ENCODE measurements around the gene OXCT1. TPM values are rescaled to one million over a fixed set of nuclear protein-coding genes. Genes with fewer than 3 reads are reported as not detected.
"Not testable (repeated sequence)": the region's sequence is repeated elsewhere in the genome, so short reads cannot be mapped to it uniquely, and the experiment has no call there.

Gene OXCT1
- total and polyA plus RNA-seq, 12 donors, result 3.3 to 31.9 (median 11.9) TPM

DNA sequence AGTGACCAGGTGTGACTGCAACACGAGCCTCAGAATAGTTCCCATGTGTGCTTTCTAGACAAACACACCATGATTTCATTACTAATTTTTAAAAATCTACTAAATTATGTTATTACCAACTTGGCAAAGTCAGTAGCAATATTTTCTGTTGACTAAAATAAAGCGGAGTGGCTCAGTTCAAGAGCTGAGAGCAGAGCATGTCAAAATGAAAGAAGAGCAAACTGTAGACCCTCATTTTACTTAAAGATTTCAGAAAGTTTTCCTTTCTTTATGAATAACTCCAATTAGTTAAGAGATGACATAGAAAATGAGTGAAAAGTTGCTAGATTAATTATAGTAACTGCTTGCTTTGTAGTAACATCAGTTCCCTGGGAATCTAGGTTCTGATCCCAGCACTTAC lies 17.9 kb downstream of the OXCT1 start:
- TF ChIP-seq POLR2A (IDR thresholded peaks at IDR 0.05), result no peak
- TF ChIP-seq, protein P1, sequence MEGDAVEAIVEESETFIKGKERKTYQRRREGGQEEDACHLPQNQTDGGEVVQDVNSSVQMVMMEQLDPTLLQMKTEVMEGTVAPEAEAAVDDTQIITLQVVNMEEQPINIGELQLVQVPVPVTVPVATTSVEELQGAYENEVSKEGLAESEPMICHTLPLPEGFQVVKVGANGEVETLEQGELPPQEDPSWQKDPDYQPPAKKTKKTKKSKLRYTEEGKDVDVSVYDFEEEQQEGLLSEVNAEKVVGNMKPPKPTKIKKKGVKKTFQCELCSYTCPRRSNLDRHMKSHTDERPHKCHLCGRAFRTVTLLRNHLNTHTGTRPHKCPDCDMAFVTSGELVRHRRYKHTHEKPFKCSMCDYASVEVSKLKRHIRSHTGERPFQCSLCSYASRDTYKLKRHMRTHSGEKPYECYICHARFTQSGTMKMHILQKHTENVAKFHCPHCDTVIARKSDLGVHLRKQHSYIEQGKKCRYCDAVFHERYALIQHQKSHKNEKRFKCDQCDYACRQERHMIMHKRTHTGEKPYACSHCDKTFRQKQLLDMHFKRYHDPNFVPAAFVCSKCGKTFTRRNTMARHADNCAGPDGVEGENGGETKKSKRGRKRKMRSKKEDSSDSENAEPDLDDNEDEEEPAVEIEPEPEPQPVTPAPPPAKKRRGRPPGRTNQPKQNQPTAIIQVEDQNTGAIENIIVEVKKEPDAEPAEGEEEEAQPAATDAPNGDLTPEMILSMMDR (IDR thresholded peaks at IDR 0.05), result no peak
- intact Hi-C loops (cut with DNase I), result loop anchor here in 1 of 2 donors (10.0 kb wide), 1 partner anchor 203 kb away; no protein-coding TSS in a partner anchor
- no peak overlapping the region for H3K4me3 ChIP-seq
- H3K36me3 ChIP-seq (replicated peaks in 1 of 2), result peaks cover 0 to 19% of the 10 kb centered on the region in 2 donors
- no peak for DNase-seq
- no peak overlapping the region for H3K27ac ChIP-seq
- 96 to 100% (median 98%) methylated on average over 2 of the region's 2 CpGs for WGBS, 4 donors
- no peaks in the 10 kb centered on the region for H3K27me3 ChIP-seq
- H3K9me3 ChIP-seq (replicated peaks in 1 of 3), result no peaks in the 10 kb centered on the region
- no peaks in the 10 kb centered on the region for H3K4me1 ChIP-seq (replicated peaks in 1 of 2)

DNA sequence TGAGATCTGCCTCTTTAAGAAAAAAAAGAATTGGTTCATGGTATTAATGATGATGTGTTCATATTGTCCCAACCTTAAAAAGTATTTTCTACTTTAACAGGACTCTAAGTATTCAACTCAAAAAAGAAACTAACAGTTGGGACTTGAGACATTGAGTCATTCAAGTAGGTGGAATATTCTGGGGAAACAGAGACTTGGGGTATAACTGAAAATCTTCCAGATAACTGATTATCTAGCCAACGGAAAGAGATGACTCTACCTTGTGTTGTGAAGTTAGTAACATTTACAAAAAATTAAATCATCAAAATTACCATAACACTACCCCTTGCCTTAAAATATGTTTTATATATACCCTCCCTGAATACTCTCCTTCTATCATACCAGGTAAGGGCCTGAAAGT lies 19.1 kb downstream of the OXCT1 start:
- TF ChIP-seq, protein P1 (IDR thresholded peaks at IDR 0.05), result no peak
- TF ChIP-seq POLR2A (IDR thresholded peaks at IDR 0.05), result no peak
- WGBS, 4 donors, result 40 to 88% (median 54%) methylated on average over 1 of the region's 1 CpG
- Histone ChIP-seq H3K36me3 (replicated peaks in 1 of 2) (peaks cover 0 to 19% of the 10 kb centered on the region in 2 donors), H3K9me3 (replicated peaks in 1 of 3) (no peaks in the 10 kb centered on the region), H3K4me1 (replicated peaks in 1 of 2) (no peaks in the 10 kb centered on the region), H3K27me3 (no peaks in the 10 kb centered on the region), H3K4me3 (no peak overlapping the region), H3K27ac (no peak overlapping the region)
- no peak for DNase-seq
- intact Hi-C loops (cut with DNase I), result loop anchor here in 1 of 2 donors (10.0 kb wide), 1 partner anchor 204 kb away; no protein-coding TSS in a partner anchor

DNA sequence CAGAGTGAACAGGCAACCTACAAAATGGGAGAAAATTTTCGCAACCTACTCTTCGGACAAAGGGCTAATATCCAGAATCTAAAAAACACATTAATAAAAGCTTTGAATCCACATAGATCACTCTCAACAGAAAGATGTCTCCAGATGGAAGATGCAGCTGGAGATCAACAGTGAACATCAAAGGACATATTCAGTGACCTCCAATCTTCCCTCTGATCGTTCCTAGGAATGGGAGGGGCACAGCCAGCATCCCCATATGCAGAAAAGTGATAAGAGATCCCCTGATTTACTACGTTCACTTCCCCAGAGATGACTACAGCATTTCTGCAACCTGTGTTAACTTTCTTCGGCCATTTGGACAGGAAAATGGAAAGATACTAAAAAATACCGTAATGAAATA lies 21.2 kb downstream of the OXCT1 start:
- intact Hi-C loops (cut with DNase I), result no loop called here
- Histone ChIP-seq H3K27ac (no peak overlapping the region), H3K4me1 (replicated peaks in 1 of 2) (no peaks in the 10 kb centered on the region), H3K9me3 (replicated peaks in 1 of 3) (no peaks in the 10 kb centered on the region), H3K36me3 (replicated peaks in 1 of 2) (peaks cover 0 to 19% of the 10 kb centered on the region in 2 donors), H3K27me3 (no peaks in the 10 kb centered on the region), H3K4me3 (no peak overlapping the region)
- TF ChIP-seq, protein P1 (IDR thresholded peaks at IDR 0.05), result no peak
- no peak for TF ChIP-seq POLR2A (IDR thresholded peaks at IDR 0.05)
- 84 to 97% (median 88%) methylated on average over 6 of the region's 6 CpGs for WGBS, 4 donors
- DNase-seq, result no peak

DNA sequence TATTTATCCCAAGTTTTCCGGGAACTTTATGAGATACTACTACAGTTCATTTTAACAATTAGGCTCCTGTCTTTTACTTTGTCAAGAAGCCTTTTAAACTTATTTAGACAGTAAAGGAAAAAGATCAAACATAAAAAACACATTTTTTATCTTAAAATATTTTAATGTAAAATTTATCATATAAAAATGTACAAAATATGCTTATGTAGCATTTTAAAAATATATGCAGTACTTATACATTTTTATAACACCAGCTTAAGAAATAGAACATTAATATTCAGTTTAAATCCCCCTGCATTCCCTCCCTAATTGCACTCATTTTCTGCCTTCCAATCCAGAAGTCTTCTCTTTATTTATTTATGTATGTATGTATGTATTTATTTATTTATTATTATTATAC lies 24.5 kb downstream of the OXCT1 start:
- intact Hi-C loops (cut with DNase I); H3K4me3 ChIP-seq; H3K4me1 ChIP-seq (replicated peaks in 1 of 2); H3K27ac ChIP-seq; H3K9me3 ChIP-seq (replicated peaks in 1 of 3); H3K27me3 ChIP-seq; DNase-seq: not testable (repeated sequence)
- 86 to 97% (median 95%) methylated on average over 1 of the region's 1 CpG for WGBS, 4 donors
- peaks cover 0 to 10% of the 10 kb centered on the region in 2 donors for H3K36me3 ChIP-seq (replicated peaks in 1 of 2)

DNA sequence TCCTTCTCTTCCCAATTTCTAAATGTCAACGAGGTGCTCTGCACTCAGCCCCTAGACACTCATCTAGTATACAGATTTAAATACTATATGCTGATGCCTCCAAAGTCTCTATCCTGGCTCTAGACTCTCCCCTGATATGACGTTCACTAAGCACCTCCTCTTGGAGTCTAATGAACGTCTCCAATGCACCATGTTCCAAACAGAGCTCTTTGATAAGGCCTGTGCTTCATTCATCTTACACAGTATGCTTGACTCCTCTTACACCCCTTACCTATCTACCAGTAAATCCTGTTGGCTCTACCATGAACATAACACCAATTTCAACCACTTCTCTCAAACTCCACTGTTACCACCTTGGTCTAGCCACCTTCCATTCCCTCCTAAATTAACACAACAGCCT lies 25.7 kb downstream of the OXCT1 start:
- no peaks in the 10 kb centered on the region for H3K27me3 ChIP-seq
- DNase-seq, result no peak
- intact Hi-C loops (cut with DNase I), result no loop called here
- TF ChIP-seq POLR2A (IDR thresholded peaks at IDR 0.05), result no peak
- TF ChIP-seq, protein P1 (IDR thresholded peaks at IDR 0.05), result no peak
- H3K27ac ChIP-seq, result no peak overlapping the region
- 70 to 81% (median 76%) methylated on average over 3 of the region's 3 CpGs for WGBS, 4 donors
- peaks cover 0 to 6% of the 10 kb centered on the region in 2 donors for H3K4me1 ChIP-seq (replicated peaks in 1 of 2)
- H3K9me3 ChIP-seq (replicated peaks in 1 of 3), result no peaks in the 10 kb centered on the region
- H3K4me3 ChIP-seq, result no peak overlapping the region
- peaks cover 0 to 6% of the 10 kb centered on the region in 2 donors for H3K36me3 ChIP-seq (replicated peaks in 1 of 2)
